NCI-H69 (cell line): ENCODE data around the gene GCK.
A peak's percentile ranks its signal among the peaks of the same experiment; 100 is the strongest.

Experiments used
- DNase-seq: peaks from one replicate; lab custom pipeline; 2025; lab: John Stamatoyannopoulos, UW

The GCK gene

GRCh38 chr7:44189286-44189992, at the start of gene GCK:
TSS of gene GCK (minus strand) at chr7:44189439. CDS start at chr7:44188953, 486 bp downstream.
- DNase-seq = peak; percentile 90

GRCh38 chr7:44238116-44238695, 49.0 kb upstream of the GCK start:
- no peak for DNase-seq

- no peak for DNase-seq
Measured at GRCh38 chr7:44237696-44238095, 48.5 kb upstream of the GCK start.

GRCh38 chr7:44236333-44236728, 47.1 kb upstream of the GCK start:
- peak; percentile 85 for DNase-seq

- DNase-seq = peak; percentile 98
Measured at GRCh38 chr7:44235582-44236332, 46.5 kb upstream of the GCK start.

- DNase-seq = no peak
Measured at GRCh38 chr7:44235066-44235465, 45.8 kb upstream of the GCK start.

GRCh38 chr7:44232901-44233715, 43.9 kb upstream of the GCK start:
- no peak for DNase-seq

- DNase-seq = no peak
Measured at GRCh38 chr7:44232396-44232795, 43.2 kb upstream of the GCK start.

- DNase-seq = no peak
Measured at GRCh38 chr7:44231088-44231487, 41.8 kb upstream of the GCK start.

- no peak for DNase-seq
Measured at GRCh38 chr7:44230286-44230685, 41.0 kb upstream of the GCK start.

GRCh38 chr7:44229546-44230105, 40.4 kb upstream of the GCK start:
- no peak for DNase-seq

- no peak for DNase-seq
Measured at GRCh38 chr7:44228571-44229350, 39.5 kb upstream of the GCK start.

- DNase-seq = no peak
Measured at GRCh38 chr7:44227911-44228310, 38.7 kb upstream of the GCK start.

- DNase-seq = peak; percentile 27
Measured at GRCh38 chr7:44226396-44226753, 37.1 kb upstream of the GCK start.

GRCh38 chr7:44225566-44226395, 36.5 kb upstream of the GCK start:
- peak; percentile 85 for DNase-seq

- peak; percentile 57 for DNase-seq
Measured at GRCh38 chr7:44224974-44225565, 35.8 kb upstream of the GCK start.

GRCh38 chr7:44224080-44224973, 35.1 kb upstream of the GCK start:
- DNase-seq = peak; percentile 99

- peak; percentile 95 for DNase-seq
Measured at GRCh38 chr7:44223362-44224079, 34.3 kb upstream of the GCK start.
